ENCODE results near the gene NOTCH3.

The NOTCH3 gene

GRCh38 chr19:15188851-15189250, 11.9 kb downstream of the NOTCH3 start:
- Histone ChIP-seq H3K4me3 (ENCODE audit: low read depth, low read length) (no peak overlapping the region), H3K36me3 (ENCODE audit: control insufficient read depth, insufficient read depth, low read length) (peaks cover 71% of the 10 kb centered on the region), H3K9ac (ENCODE audit: low read depth, low read length) (no peak overlapping the region), H3K27me3 (ENCODE audit: control insufficient read depth, insufficient read depth, low read length) (no peaks in the 10 kb centered on the region), H3K4me1 (ENCODE audit: control insufficient read depth, insufficient read depth, low read length) (no peaks in the 10 kb centered on the region), H3K9me3 (ENCODE audit: control insufficient read depth, insufficient read depth, low read length) (no peaks in the 10 kb centered on the region)

GRCh38 chr19:15187026-15188007, 13.5 kb downstream of the NOTCH3 start:
- Histone ChIP-seq H3K4me1 (ENCODE audit: control insufficient read depth, insufficient read depth, low read length) (no peaks in the 10 kb centered on the region), H3K9me3 (ENCODE audit: control insufficient read depth, insufficient read depth, low read length) (no peaks in the 10 kb centered on the region), H3K27me3 (ENCODE audit: control insufficient read depth, insufficient read depth, low read length) (no peaks in the 10 kb centered on the region), H3K36me3 (ENCODE audit: control insufficient read depth, insufficient read depth, low read length) (peaks cover 68% of the 10 kb centered on the region), H3K9ac (ENCODE audit: low read depth, low read length) (no peak overlapping the region), H3K4me3 (ENCODE audit: low read depth, low read length) (no peak overlapping the region)

DNA sequence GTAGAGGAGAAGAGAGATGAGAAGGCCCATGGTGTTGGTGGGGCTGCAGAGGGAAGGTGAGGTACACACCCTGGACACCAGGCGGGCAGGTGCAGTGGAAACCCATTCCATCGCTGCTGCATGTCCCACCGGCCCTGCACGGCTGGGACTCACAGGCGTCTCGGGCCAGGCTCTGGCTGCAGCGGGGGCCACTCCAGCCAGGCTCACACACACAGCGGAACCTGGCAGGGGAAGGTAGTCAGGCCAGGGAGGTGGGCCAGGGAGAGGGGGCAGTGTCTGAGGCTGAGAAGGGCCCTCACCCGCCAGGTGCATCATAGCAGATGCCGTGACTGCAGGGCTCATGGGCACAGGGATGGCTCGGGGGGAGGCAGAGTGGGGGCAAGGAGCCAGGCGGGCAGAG, 15.6 kb downstream of the NOTCH3 start:
- Histone ChIP-seq H3K9ac (ENCODE audit: low read depth, low read length) (no peak overlapping the region), H3K9me3 (ENCODE audit: control insufficient read depth, insufficient read depth, low read length) (no peaks in the 10 kb centered on the region), H3K36me3 (ENCODE audit: control insufficient read depth, insufficient read depth, low read length) (peaks cover 68% of the 10 kb centered on the region), H3K4me1 (ENCODE audit: control insufficient read depth, insufficient read depth, low read length) (no peaks in the 10 kb centered on the region), H3K4me3 (ENCODE audit: low read depth, low read length) (no peak overlapping the region), H3K27me3 (ENCODE audit: control insufficient read depth, insufficient read depth, low read length) (no peaks in the 10 kb centered on the region)

GRCh38 chr19:15184776-15185175, 16.0 kb downstream of the NOTCH3 start:
- no peaks in the 10 kb centered on the region for H3K9me3 ChIP-seq (ENCODE audit: control insufficient read depth, insufficient read depth, low read length)
- no peaks in the 10 kb centered on the region for H3K27me3 ChIP-seq (ENCODE audit: control insufficient read depth, insufficient read depth, low read length)
- H3K4me1 ChIP-seq (ENCODE audit: control insufficient read depth, insufficient read depth, low read length) = no peaks in the 10 kb centered on the region
- no peak overlapping the region for H3K4me3 ChIP-seq (ENCODE audit: low read depth, low read length)
- peaks cover 68% of the 10 kb centered on the region for H3K36me3 ChIP-seq (ENCODE audit: control insufficient read depth, insufficient read depth, low read length)
- no peak overlapping the region for H3K9ac ChIP-seq (ENCODE audit: low read depth, low read length)

GRCh38 chr19:15181394-15181793, 19.4 kb downstream of the NOTCH3 start:
- no peak overlapping the region for H3K4me3 ChIP-seq (ENCODE audit: low read depth, low read length)
- no peak overlapping the region for H3K9ac ChIP-seq (ENCODE audit: low read depth, low read length)
- H3K36me3 ChIP-seq (ENCODE audit: control insufficient read depth, insufficient read depth, low read length) = peaks cover 61% of the 10 kb centered on the region

DNA sequence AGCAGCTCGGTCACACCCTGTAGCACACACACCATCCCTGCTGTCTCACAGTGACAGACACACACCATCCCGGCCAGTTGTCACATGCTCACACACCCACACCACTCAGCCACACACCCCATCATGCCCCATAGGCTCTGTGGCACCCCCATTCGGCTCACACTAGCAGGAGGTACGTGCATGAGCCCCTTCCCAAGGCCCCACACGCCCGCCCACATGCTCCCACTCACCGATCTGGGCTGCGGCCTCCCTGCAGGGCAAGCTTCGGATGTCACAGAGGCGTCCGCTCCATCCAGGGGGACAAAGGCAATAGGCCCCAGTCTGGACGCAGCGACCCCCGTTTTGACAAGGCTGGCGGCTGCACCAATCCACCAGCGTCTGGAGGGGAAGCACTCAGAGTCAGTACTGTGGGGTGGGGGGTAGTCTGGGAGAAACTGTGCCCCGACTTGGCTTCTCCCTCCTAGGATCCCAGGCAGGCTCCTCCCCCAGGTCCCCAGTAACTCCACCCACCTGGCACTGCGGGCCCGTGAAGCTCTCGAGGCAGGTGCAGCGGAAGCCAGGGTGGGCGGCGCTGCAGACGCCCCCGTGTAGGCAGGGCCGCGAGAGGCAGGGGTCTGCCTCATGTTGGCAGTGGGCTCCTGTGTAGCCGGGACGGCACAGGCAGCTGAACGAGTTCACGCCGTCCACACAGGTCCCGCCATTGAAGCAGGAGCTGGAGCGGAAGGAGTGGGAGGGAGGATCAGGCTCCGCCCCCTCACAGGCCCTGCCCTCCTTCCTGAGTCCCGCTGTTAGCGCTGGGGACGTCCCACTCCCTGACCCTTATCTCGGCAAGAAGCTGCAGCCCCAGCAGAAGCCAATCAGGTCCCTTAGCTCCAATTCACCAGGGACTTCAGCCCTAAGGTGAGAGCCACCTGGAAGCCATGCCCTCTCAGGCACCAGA, 20.1 kb downstream of the NOTCH3 start:
- H3K9ac ChIP-seq (ENCODE audit: low read depth, low read length) = no peak overlapping the region
- H3K36me3 ChIP-seq (ENCODE audit: control insufficient read depth, insufficient read depth, low read length) = peaks cover 60% of the 10 kb centered on the region
- H3K4me1 ChIP-seq (ENCODE audit: control insufficient read depth, insufficient read depth, low read length) = no peaks in the 10 kb centered on the region
- H3K4me3 ChIP-seq (ENCODE audit: low read depth, low read length) = peak overlapping the region; percentile 32
- no peaks in the 10 kb centered on the region for H3K27me3 ChIP-seq (ENCODE audit: control insufficient read depth, insufficient read depth, low read length)
- no peaks in the 10 kb centered on the region for H3K9me3 ChIP-seq (ENCODE audit: control insufficient read depth, insufficient read depth, low read length)

More at GRCh38 chr19:15181394-15181793, 19.4 kb downstream of the NOTCH3 start:
- no peaks in the 10 kb centered on the region for H3K9me3 ChIP-seq (ENCODE audit: control insufficient read depth, insufficient read depth, low read length)
- no peaks in the 10 kb centered on the region for H3K4me1 ChIP-seq (ENCODE audit: control insufficient read depth, insufficient read depth, low read length)
- H3K27me3 ChIP-seq (ENCODE audit: control insufficient read depth, insufficient read depth, low read length) = no peaks in the 10 kb centered on the region

DNA sequence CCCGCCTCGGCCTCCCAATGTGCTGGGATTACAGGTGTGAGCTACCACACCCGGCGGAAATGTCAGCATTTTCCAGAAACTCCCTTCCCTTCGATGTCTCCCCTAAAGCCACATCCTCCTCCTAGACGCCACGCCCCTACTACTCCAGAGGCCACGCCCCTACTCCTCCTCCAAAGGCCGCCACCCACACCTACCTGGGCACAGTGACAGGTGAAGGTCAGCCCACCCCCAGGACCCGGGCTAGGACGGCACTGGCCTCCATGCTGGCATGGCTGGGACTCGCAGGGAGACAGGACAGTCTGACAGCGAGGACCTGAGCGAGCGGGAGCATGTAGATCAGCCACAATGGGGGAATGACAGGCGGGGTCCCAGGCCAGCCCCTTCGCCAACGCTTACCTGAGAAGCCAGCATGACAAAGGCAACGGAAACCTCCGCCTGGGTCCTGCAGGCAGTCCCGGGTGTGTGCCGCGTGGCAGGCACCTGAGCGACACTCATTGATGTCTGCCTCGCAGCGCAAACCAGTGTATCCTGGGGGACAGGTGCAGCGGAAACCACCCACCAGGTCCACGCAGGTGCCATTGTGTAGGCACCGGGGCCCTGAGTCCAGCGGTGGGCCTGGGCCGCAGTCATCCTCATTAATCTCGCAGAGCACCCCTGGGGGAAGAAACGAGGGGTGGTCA, 22.0 kb downstream of the NOTCH3 start:
- Histone ChIP-seq H3K9ac (ENCODE audit: low read depth, low read length) (no peak overlapping the region), H3K36me3 (ENCODE audit: control insufficient read depth, insufficient read depth, low read length) (peaks cover 54% of the 10 kb centered on the region), H3K4me1 (ENCODE audit: control insufficient read depth, insufficient read depth, low read length) (no peaks in the 10 kb centered on the region), H3K27me3 (ENCODE audit: control insufficient read depth, insufficient read depth, low read length) (no peaks in the 10 kb centered on the region), H3K9me3 (ENCODE audit: control insufficient read depth, insufficient read depth, low read length) (no peaks in the 10 kb centered on the region), H3K4me3 (ENCODE audit: low read depth, low read length) (no peak overlapping the region)

DNA sequence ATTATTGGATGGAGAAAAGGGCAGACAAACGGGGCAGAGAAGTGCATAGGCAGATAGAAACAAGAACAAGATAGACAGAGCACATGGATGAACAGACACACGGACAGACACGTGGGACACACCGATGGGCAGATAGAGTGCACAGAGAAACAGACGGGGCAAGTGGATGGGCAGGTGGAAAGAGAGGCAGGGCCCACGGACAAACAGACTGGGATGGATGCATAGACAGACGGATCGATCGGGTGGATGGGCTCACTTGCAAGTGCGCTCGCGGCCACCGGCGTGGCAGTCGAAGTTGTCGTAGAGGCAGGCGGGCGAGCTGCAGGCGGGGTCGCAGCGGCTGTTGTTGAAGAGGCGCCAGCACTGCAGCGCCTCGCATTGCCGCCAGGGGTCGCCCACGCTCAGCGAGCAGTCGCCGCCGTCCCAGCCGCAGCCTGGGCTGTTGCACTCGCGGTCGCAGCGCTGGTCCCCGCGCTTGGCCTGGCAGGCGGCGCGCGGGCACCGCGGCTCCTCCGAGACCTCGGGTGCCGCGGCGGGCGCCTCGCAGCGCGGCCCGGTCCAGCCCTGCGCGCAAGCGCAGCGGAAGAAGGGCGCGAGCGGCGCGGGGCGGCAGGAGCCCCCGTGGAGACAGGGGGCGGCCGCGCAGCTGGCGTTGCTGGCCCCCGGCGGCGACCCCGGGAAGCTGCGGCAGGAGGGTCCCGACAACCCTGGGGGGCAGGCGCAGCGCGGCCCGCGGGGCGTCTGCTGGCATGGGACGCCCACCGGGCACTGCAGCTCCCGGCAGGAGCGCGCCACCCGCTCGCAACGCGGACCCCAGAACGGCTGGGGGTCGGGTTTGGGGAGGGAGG, 23.3 kb downstream of the NOTCH3 start:
- H3K9me3 ChIP-seq (ENCODE audit: control insufficient read depth, insufficient read depth, low read length) = no peaks in the 10 kb centered on the region
- no peaks in the 10 kb centered on the region for H3K27me3 ChIP-seq (ENCODE audit: control insufficient read depth, insufficient read depth, low read length)
- no peak overlapping the region for H3K9ac ChIP-seq (ENCODE audit: low read depth, low read length)
- peak overlapping the region; percentile 37 for H3K4me3 ChIP-seq (ENCODE audit: low read depth, low read length)
- H3K4me1 ChIP-seq (ENCODE audit: control insufficient read depth, insufficient read depth, low read length) = no peaks in the 10 kb centered on the region
- peaks cover 55% of the 10 kb centered on the region for H3K36me3 ChIP-seq (ENCODE audit: control insufficient read depth, insufficient read depth, low read length)

DNA sequence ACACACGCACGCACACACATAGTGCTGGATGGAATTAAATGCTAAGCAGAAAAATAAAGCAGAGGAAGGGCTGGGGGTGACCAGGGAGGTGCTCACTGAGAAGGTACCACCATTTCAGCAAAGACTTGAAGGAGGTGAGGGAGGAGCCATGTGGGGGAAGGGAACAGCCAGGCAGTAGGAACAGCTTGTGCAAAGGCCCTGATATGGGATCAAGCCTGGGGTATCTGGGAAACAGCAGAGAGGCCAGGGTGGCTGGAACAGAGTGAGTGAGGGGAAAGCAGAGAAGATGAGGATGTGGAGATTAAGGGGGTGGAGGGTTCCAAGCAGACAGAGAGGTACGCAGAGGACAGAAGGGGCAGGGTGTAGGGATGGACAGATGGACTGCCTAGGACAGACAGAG, 25.2 kb downstream of the NOTCH3 start:
- no peaks in the 10 kb centered on the region for H3K9me3 ChIP-seq (ENCODE audit: control insufficient read depth, insufficient read depth, low read length)
- H3K36me3 ChIP-seq (ENCODE audit: control insufficient read depth, insufficient read depth, low read length) = peaks cover 45% of the 10 kb centered on the region
- H3K9ac ChIP-seq (ENCODE audit: low read depth, low read length) = no peak overlapping the region
- H3K4me3 ChIP-seq (ENCODE audit: low read depth, low read length) = no peak overlapping the region
- H3K4me1 ChIP-seq (ENCODE audit: control insufficient read depth, insufficient read depth, low read length) = peaks cover 2% of the 10 kb centered on the region
- no peaks in the 10 kb centered on the region for H3K27me3 ChIP-seq (ENCODE audit: control insufficient read depth, insufficient read depth, low read length)

DNA sequence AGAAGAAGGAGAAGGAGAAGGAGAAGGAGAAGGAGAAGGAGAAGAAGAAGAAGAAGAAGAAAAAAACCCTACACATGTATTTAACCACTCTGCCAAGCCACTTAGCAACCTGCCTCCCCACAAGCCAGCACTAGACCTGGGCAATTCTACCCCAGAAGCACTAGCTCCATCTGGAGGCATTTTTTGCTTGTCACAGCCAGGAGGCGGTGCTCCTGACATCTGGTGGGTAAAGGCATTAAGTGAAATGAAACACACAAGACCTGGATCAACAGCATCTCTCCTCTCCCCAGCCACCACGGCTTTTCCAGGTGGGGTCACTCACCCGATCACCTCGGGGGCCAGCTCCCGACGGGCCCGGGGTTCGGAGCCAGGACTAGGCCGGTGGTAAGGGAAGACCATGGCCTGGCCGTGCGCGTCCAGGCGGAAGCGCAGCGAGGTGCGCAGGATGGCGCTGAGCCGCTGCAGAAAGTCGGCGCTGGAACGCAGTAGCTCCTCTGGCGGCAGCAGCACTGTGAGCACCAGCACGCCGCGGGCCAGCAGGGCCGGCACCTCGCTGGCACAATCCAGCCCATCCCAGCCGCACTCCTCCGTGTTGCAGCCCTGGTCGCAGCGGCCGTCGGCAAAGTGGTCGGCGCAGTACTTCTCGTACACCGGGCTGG, 26.9 kb downstream of the NOTCH3 start:
- H3K4me3 ChIP-seq (ENCODE audit: low read depth, low read length) = no peak overlapping the region
- H3K4me1 ChIP-seq (ENCODE audit: control insufficient read depth, insufficient read depth, low read length) = peaks cover 3% of the 10 kb centered on the region
- H3K9me3 ChIP-seq (ENCODE audit: control insufficient read depth, insufficient read depth, low read length) = no peaks in the 10 kb centered on the region
- H3K9ac ChIP-seq (ENCODE audit: low read depth, low read length) = no peak overlapping the region
- H3K36me3 ChIP-seq (ENCODE audit: control insufficient read depth, insufficient read depth, low read length) = peaks cover 38% of the 10 kb centered on the region
- H3K27me3 ChIP-seq (ENCODE audit: control insufficient read depth, insufficient read depth, low read length) = no peaks in the 10 kb centered on the region

Measured in iPS-15b (cell line).